ENCODE results near the gene CYP4A11.
"Not testable (repeated sequence)": the region's sequence is repeated elsewhere in the genome, so short reads cannot be mapped to it uniquely, and the experiment has no call there.

CYP4A11 gene, protein sequence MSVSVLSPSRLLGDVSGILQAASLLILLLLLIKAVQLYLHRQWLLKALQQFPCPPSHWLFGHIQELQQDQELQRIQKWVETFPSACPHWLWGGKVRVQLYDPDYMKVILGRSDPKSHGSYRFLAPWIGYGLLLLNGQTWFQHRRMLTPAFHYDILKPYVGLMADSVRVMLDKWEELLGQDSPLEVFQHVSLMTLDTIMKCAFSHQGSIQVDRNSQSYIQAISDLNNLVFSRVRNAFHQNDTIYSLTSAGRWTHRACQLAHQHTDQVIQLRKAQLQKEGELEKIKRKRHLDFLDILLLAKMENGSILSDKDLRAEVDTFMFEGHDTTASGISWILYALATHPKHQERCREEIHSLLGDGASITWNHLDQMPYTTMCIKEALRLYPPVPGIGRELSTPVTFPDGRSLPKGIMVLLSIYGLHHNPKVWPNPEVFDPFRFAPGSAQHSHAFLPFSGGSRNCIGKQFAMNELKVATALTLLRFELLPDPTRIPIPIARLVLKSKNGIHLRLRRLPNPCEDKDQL

DNA sequence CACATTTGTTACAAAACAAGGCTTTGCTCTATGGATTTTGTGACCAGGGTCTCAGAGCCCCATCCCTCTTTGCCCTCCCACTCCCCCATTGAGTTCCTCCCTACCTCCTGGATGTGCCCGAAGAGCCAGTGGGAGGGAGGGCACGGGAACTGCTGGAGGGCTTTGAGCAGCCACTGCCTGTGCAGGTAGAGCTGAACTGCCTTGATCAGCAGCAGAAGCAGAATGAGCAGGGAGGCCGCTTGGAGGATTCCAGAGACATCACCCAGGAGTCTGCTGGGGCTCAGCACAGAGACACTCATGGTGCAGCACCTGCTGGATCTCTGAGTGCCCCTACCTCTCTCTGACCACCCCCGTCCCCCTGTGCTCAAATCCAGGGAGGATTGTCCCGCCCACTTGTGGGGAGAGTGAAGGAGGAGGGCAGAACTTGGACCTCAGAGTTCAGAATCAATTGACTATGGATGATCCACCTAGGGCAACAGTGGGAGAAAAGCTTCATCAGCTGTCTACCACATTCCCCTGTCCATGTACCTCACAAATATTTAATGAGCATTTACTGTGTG lies at the start of gene CYP4A11:
Gene CYP4A11 (minus strand): TSS at position 342 of the 560 bp plus-strand sequence. CDS start 43 bp downstream, at position 299.
- TF ChIP-seq, protein P1, sequence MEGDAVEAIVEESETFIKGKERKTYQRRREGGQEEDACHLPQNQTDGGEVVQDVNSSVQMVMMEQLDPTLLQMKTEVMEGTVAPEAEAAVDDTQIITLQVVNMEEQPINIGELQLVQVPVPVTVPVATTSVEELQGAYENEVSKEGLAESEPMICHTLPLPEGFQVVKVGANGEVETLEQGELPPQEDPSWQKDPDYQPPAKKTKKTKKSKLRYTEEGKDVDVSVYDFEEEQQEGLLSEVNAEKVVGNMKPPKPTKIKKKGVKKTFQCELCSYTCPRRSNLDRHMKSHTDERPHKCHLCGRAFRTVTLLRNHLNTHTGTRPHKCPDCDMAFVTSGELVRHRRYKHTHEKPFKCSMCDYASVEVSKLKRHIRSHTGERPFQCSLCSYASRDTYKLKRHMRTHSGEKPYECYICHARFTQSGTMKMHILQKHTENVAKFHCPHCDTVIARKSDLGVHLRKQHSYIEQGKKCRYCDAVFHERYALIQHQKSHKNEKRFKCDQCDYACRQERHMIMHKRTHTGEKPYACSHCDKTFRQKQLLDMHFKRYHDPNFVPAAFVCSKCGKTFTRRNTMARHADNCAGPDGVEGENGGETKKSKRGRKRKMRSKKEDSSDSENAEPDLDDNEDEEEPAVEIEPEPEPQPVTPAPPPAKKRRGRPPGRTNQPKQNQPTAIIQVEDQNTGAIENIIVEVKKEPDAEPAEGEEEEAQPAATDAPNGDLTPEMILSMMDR (IDR thresholded peaks at IDR 0.05), result no peak
- Histone ChIP-seq H3K4me1 (ENCODE audit: control insufficient read depth in 1 of 2, insufficient read depth in 1 of 2, low read depth in 1 of 2, low read length in 1 of 2) (no peaks in the 10 kb centered on the region), H3K4me3 (ENCODE audit: low read depth in 1 of 2, low read length in 1 of 2) (no peak within 1 kb of the TSS)

DNA sequence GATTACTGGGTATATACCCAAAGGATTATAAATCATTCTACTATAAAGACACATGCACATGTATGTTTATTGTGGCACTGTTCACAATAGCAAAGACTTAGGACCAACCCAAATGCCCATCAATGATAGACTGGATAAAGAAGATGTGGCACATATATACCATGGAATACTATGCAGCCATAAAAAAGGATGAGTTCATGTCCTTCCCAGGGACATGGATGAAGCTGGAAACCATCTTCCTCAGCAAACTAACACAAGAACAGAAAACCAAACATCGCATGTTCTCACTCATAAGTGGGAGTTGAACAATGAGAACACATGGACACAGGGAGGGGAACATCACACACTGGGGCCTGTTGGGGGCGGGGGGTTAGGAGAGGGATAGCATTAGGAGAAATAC lies 49.3 kb upstream of the CYP4A11 start:
- not testable (repeated sequence) for H3K27ac ChIP-seq; H3K36me3 ChIP-seq; H3K9me3 ChIP-seq; H3K4me3 ChIP-seq (ENCODE audit: low read depth in 1 of 2, low read length in 1 of 2)
- H3K4me1 ChIP-seq (ENCODE audit: control insufficient read depth in 1 of 2, insufficient read depth in 1 of 2, low read depth in 1 of 2, low read length in 1 of 2), result peaks cover 0 to 12% of the 10 kb centered on the region in 2 experiments
- H3K27me3 ChIP-seq, result peaks cover 18% of the 10 kb centered on the region

More for the DNA sequence above, at the start of gene CYP4A11:
- no peaks in the 10 kb centered on the region for H3K36me3 ChIP-seq
- no peaks in the 10 kb centered on the region for H3K9me3 ChIP-seq
- H3K27ac ChIP-seq, result no peak within 1 kb of the TSS
- H3K27me3 ChIP-seq, result peaks cover 13% of the 10 kb centered on the region

DNA sequence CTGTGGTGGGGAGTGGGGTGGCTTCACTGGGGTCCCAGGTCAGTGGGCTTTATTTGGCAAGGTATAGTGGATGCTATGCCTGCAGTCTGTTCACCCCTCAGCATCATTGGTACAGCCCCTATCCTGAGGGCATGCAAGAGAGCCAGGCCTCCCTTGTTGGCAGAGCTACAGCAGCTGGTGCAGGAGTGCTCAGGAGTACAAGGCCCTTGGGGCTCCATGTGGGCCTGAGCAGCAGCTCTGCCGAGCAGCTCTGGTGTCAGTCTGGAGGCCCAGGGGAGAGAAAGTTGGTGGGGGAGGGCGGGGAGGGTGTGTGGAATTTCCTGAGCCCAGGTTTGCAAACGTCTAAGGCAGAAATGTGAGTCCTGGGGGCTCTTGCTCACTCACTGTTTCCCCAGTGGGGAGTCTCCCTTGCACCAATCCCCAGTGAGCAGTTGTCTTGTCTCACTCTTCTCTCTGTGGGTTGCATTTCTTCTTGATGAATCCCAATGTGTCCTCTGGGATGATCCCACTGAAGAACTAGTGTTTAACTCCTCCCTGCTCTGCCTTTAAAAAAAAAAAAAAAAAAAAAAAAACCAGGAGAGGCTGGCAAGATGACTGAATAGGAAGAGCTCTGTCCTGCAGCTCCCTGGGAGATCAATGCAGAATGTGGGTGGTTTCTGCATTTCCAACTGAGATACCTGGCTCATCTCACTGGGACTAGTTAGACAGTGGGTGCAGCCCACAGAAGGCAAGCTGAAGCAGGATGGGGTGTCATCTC lies 42.7 kb upstream of the CYP4A11 start:
- Histone ChIP-seq H3K4me1 (ENCODE audit: control insufficient read depth in 1 of 2, insufficient read depth in 1 of 2, low read depth in 1 of 2, low read length in 1 of 2) (no peaks in the 10 kb centered on the region), H3K27me3 (peaks cover 39% of the 10 kb centered on the region), H3K36me3 (no peaks in the 10 kb centered on the region), H3K27ac (no peak overlapping the region), H3K4me3 (ENCODE audit: low read depth in 1 of 2, low read length in 1 of 2) (no peak overlapping the region), H3K9me3 (no peaks in the 10 kb centered on the region)
- TF ChIP-seq, protein P1 (IDR thresholded peaks at IDR 0.05), result no peak

DNA sequence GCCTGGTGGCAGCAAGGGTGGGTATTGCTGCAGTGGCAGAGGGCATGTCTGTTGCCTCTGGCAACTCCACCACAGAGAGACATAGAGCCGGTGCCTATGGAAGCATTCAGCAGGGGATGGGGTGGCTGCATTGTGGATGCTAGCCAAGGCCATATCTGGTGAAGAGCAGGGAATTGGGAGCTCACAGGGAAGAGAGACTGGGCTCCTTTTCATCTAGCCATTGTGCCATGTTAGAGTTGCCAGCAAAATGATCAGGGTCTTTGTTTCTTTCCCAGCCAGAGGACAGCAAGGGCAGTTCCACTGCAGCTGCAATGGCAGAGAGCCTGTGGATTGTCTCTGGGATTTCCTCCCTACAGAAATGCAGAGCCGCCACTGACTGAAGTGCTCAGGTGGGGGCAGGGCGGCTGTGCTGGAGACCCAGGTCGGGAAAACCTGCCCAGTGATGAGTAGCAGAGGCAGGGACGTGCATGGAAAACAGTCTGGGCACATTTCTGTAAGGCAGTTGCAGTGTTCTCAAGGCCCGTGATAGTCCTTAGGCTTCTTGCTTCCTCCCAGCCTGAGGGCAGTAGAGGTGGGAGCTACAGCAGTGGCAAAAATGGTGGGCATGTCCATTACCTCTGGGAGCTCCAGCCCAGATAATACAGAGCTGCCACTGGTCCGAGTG lies 42.0 kb upstream of the CYP4A11 start:
- TF ChIP-seq, protein P1 (IDR thresholded peaks at IDR 0.05), result no peak
- no peaks in the 10 kb centered on the region for H3K36me3 ChIP-seq
- no peaks in the 10 kb centered on the region for H3K9me3 ChIP-seq
- no peaks in the 10 kb centered on the region for H3K4me1 ChIP-seq (ENCODE audit: control insufficient read depth in 1 of 2, insufficient read depth in 1 of 2, low read depth in 1 of 2, low read length in 1 of 2)
- H3K27me3 ChIP-seq, result peaks cover 39% of the 10 kb centered on the region
- H3K27ac ChIP-seq, result no peak overlapping the region
- H3K4me3 ChIP-seq (ENCODE audit: low read depth in 1 of 2, low read length in 1 of 2), result no peak overlapping the region

DNA sequence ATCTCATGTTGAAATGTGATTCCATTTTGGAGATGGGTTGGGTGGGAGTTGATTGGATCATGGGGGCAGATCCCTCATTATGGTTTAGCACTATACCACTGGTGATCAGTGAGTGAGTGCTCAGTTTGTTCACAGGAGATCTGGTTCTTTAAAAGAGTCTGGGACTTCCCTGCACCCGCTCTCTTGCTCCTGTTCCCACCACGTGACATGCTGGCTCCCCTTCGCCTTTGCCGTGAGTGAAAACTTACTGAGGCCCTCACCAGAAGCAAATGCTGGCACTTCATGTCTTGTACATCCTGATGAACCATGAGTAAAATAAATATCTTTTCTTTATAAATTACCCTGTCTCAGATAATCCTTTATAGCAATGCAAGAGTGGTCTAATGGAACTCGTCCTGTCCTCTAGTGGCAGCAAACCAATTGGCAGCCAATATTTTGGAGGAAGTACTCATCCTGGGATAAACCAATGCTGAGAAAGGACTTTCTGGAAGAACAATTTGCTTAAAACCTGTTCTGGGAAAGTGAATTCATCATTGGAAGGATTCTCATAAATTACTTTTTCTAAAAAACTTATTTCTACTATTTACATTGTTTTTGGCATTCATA lies 27.8 kb upstream of the CYP4A11 start:
- H3K9me3 ChIP-seq, result no peaks in the 10 kb centered on the region
- no peaks in the 10 kb centered on the region for H3K36me3 ChIP-seq
- H3K4me3 ChIP-seq (ENCODE audit: low read depth in 1 of 2, low read length in 1 of 2), result no peak overlapping the region
- H3K4me1 ChIP-seq (ENCODE audit: control insufficient read depth in 1 of 2, insufficient read depth in 1 of 2, low read depth in 1 of 2, low read length in 1 of 2), result no peaks in the 10 kb centered on the region
- H3K27me3 ChIP-seq, result peaks cover 34% of the 10 kb centered on the region
- H3K27ac ChIP-seq, result no peak overlapping the region
- TF ChIP-seq, protein P1 (IDR thresholded peaks at IDR 0.05), result no peak

DNA sequence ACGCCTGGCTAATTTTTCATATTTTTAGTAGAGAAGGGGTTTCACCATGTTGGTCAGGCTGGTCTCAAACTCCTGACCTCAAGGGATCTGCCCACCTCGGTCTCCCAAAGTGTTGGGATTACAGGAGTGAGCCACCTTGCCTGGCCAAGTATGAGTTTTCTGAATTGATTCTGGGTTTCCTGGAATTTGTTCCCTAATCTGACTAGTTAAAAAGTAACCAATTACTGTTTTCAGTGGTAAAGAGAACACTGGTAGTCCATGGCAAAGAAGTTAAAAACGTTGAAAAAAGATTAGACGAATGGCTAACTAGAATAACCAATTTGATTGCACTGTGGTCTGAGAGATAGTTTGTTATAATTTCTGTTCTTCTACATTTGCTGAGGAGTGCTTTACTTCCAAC lies 21.0 kb upstream of the CYP4A11 start:
- not testable (repeated sequence) for H3K27ac ChIP-seq; H3K4me1 ChIP-seq (ENCODE audit: control insufficient read depth in 1 of 2, insufficient read depth in 1 of 2, low read depth in 1 of 2, low read length in 1 of 2); H3K36me3 ChIP-seq; H3K9me3 ChIP-seq; H3K27me3 ChIP-seq; H3K4me3 ChIP-seq (ENCODE audit: low read depth in 1 of 2, low read length in 1 of 2)

Data from neutrophil (primary cell).